Spleen (tissue), 11 donors: ENCODE measurements around the gene L3HYPDH. TPM values are rescaled to one million over a fixed set of nuclear protein-coding genes. Genes with fewer than 3 reads are reported as not detected.

ENCODE experiments used
- DNase-seq: peaks from one replicate; pipeline ENCODE4 v3.0.0-alpha.2; 2020
- H3K27ac ChIP-seq, 8 donors: fragments of 200-600 bp; sonication (generic) in 7 of 8; 1 replicate in 4 of 8; 2 replicates in 4 of 8; pipeline versions ENCODE4 v1.5.0 to v1.8.0; 2016 to 2021; ENCODE audit warnings: inconsistent platforms in 4 of 8, mild to moderate bottlenecking in 4 of 8, moderate library complexity in 1 of 8
- H3K27me3 ChIP-seq, 7 donors: fragments of 200-600 bp; sonication (generic) in 6 of 7; replicated peaks in 1 of 7; 1 replicate in 4 of 7; 2 replicates in 3 of 7; pipeline versions ENCODE4 v1.5.0 to v1.8.0; 2016 to 2021; ENCODE audit warnings: inconsistent platforms in 3 of 7, mild to moderate bottlenecking in 1 of 7
- H3K36me3 ChIP-seq, 6 donors: fragments of 200-600 bp; sonication (generic) in 5 of 6; 1 replicate in 4 of 6; 2 replicates in 2 of 6; pipeline versions ENCODE4 v1.5.0 to v1.8.0; 2016 to 2021; ENCODE audit warnings: inconsistent platforms in 2 of 6
- H3K4me1 ChIP-seq, 6 donors: fragments of 200-600 bp; sonication (generic) in 5 of 6; 1 replicate in 3 of 6; 2 replicates in 3 of 6; pipeline versions ENCODE4 v1.5.0 to v1.8.0; 2016 to 2021; ENCODE audit warnings: inconsistent platforms in 3 of 6
- H3K4me3 ChIP-seq, 8 donors: fragments of 200-600 bp; sonication (generic) in 7 of 8; 1 replicate in 4 of 8; 2 replicates in 4 of 8; pipeline versions ENCODE4 v1.5.0 to v1.8.0; 2016 to 2021; ENCODE audit warnings: inconsistent platforms in 4 of 8, mild to moderate bottlenecking in 4 of 8, moderate library complexity in 2 of 8
- H3K9me3 ChIP-seq, 8 donors: fragments of 200-600 bp; sonication (generic) in 7 of 8; 1 replicate in 4 of 8; 2 replicates in 4 of 8; pipeline versions ENCODE4 v1.5.0 to v1.8.0; 2016 to 2021; ENCODE audit warnings: inconsistent platforms in 4 of 8
- POLR2A ChIP-seq, 3 donors: fragments of 450-650 bp; IDR thresholded peaks; one replicate each; pipeline ENCODE4 v1.5.1; 2017; ENCODE audit warnings: antibody characterized with exemption in 3 of 3, mild to moderate bottlenecking in 1 of 3
- POLR2AphosphoS5 ChIP-seq, 3 donors: sonication (generic); formaldehyde crosslinking; IDR thresholded peaks; one replicate each; pipeline ENCODE4 v1.5.1; 2017; ENCODE audit warnings: antibody characterized with exemption in 3 of 3
- WGBS, 5 donors: extraction: QIAGEN DNeasy Blood & Tissue Kit in 3 of 5; methylation state at CpG; one replicate each; pipeline versions ENCODE4 v1.1.5 to v1.1.7; 2013 to 2018; 5-methylcytosine and 5-hydroxymethylcytosine counted together
- intact Hi-C: fragments of 100-400 bp; cut with DNase I; formaldehyde crosslinking; loops from one replicate; pipeline ENCODE4 v1.15.0; 2023; ENCODE audit warnings: low total_unique reads
- polyA plus RNA-seq, 3 donors: library from polyadenylated mRNA; stranded (reverse); fragments of 200-250 nt; gene quantifications; one replicate each; pipeline ENCODE4 v1.2.1, GENCODE V29; 2013
- total RNA-seq, 7 donors: library from RNA; depleted of rRNA in 3 of 7; stranded (reverse); fragments of >200 nt in 3 of 7; fragmentation: NEBNext Ultra II Directional in 4 of 7; extraction: Animal tissue kit (Norgen Biotek cat#: 25700) in 4 of 7; gene quantifications; one replicate each; pipeline versions ENCODE4 v1.1.0 to v1.2.1, GENCODE V29; 2016 to 2021
- TF ChIP-seq, protein P1 (sequence below), 11 experiments: fragments of 200-600 bp in 7 of 11; fragments of 450-650 bp in 4 of 11; sonication (generic) in 4 of 11; IDR thresholded peaks in 8 of 11; conservative IDR thresholded peaks in 3 of 11; 1 replicate in 7 of 11; 2 replicates in 4 of 11; pipeline versions ENCODE4 v1.4.0 to v1.8.0; 2016 to 2021; ENCODE audit warnings: antibody characterized with exemption in 11 of 11, inconsistent platforms in 4 of 11, mild to moderate bottlenecking in 1 of 11
- donor health status: healthy with polysubstance abuse.
- donor health status: DM: no; HTN: no; CAD: no; lungs with moderate emphysema.
- donor health status: DM: no; HTN: no; CAD: no.
- donor health status: Bipolar disorder and iron deficiency.
- donor health status: healthy.
- donor health status: DM: no; HTN: no; CAD: no.
- donor health status: DM: yes; HTN: yes; CAD: no.

L3HYPDH gene
- total and polyA plus RNA-seq, 10 donors, result 24.8 to 71.8 (median 42.7) TPM

DNA sequence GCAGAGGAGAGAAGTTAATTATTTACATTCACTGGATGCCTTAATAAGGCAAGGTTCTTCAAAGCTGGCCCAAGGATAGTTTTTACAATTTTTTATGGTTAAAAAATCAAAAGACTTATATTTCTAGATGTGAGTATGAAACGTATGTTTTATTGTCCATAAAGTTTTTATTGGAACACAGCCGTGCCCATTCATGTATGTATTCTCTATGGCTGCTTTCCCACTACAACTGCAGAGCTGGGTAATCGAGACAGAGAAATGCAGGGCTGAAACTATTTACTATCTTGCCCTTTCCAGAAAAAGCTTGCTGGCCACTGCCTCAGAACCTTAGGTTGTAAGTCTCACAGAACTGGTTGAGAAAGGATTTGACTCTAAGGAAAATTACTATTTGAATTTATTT lies 16.5 kb upstream of the L3HYPDH start:
- DNase-seq, result no peak
- peaks cover 0 to 99% (median 34%) of the 10 kb centered on the region in 6 donors for H3K36me3 ChIP-seq
- H3K4me1 ChIP-seq, result no peaks in the 10 kb centered on the region
- TF ChIP-seq POLR2AphosphoS5 (IDR thresholded peaks at IDR 0.05), result no peak
- no peak for TF ChIP-seq POLR2A (IDR thresholded peaks at IDR 0.05)
- TF ChIP-seq, protein P1, sequence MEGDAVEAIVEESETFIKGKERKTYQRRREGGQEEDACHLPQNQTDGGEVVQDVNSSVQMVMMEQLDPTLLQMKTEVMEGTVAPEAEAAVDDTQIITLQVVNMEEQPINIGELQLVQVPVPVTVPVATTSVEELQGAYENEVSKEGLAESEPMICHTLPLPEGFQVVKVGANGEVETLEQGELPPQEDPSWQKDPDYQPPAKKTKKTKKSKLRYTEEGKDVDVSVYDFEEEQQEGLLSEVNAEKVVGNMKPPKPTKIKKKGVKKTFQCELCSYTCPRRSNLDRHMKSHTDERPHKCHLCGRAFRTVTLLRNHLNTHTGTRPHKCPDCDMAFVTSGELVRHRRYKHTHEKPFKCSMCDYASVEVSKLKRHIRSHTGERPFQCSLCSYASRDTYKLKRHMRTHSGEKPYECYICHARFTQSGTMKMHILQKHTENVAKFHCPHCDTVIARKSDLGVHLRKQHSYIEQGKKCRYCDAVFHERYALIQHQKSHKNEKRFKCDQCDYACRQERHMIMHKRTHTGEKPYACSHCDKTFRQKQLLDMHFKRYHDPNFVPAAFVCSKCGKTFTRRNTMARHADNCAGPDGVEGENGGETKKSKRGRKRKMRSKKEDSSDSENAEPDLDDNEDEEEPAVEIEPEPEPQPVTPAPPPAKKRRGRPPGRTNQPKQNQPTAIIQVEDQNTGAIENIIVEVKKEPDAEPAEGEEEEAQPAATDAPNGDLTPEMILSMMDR (IDR thresholded peaks at IDR 0.05 in 8 of 11, conservative IDR thresholded peaks at IDR 0.05 in 3 of 11), result no peak
- H3K4me3 ChIP-seq, result no peak overlapping the region
- H3K27ac ChIP-seq, result no peak overlapping the region
- no peaks in the 10 kb centered on the region for H3K9me3 ChIP-seq
- no peaks in the 10 kb centered on the region for H3K27me3 ChIP-seq
- intact Hi-C loops, result no loop called here
- 92 to 98% (median 95%) methylated on average over 3 of the region's 3 CpGs for WGBS, 5 donors

- intact Hi-C loops, result no loop called here
- Histone ChIP-seq H3K9me3 (no peaks in the 10 kb centered on the region), H3K27me3 (no peaks in the 10 kb centered on the region), H3K4me3 (no peak overlapping the region), H3K27ac (no peak overlapping the region), H3K36me3 (peaks cover 0 to 100% (median 50%) of the 10 kb centered on the region in 6 donors), H3K4me1 (peaks cover 0 to 44% (median 16%) of the 10 kb centered on the region in 6 donors)
- no peak for DNase-seq
- no peak for TF ChIP-seq POLR2AphosphoS5 (IDR thresholded peaks at IDR 0.05)
- 85 to 94% (median 88%) methylated on average over 1 of the region's 1 CpG for WGBS, 5 donors
Measured at GRCh38 chr14:59492384-59492783, 8.2 kb upstream of the L3HYPDH start.

- peaks cover 0 to 91% (median 43%) of the 10 kb centered on the region in 6 donors for H3K36me3 ChIP-seq
- TF ChIP-seq POLR2AphosphoS5 (IDR thresholded peaks at IDR 0.05), result no peak
- TF ChIP-seq POLR2A (IDR thresholded peaks at IDR 0.05), result no peak
- TF ChIP-seq, protein P1 (IDR thresholded peaks at IDR 0.05 in 8 of 11, conservative IDR thresholded peaks at IDR 0.05 in 3 of 11), result no peak
- no peak overlapping the region for H3K4me3 ChIP-seq
- H3K9me3 ChIP-seq, result no peaks in the 10 kb centered on the region
- WGBS, 5 donors, result 64 to 94% (median 82%) methylated on average over 3 of the region's 3 CpGs
- H3K27me3 ChIP-seq, result no peaks in the 10 kb centered on the region
- H3K27ac ChIP-seq, result no peak overlapping the region
- intact Hi-C loops, result no loop called here
- H3K4me1 ChIP-seq, result peaks cover 11 to 60% (median 31%) of the 10 kb centered on the region in 6 donors
- no peak for DNase-seq
Measured at GRCh38 chr14:59490756-59491155, 6.5 kb upstream of the L3HYPDH start.

- H3K36me3 ChIP-seq, result peaks cover 0 to 30% (median 16%) of the 10 kb centered on the region in 6 donors
- no peak for DNase-seq
- H3K4me1 ChIP-seq, result peaks cover 36 to 89% (median 71%) of the 10 kb centered on the region in 6 donors
- intact Hi-C loops, result loop anchor here (10.0 kb wide), 1 partner anchor 610 kb away; the partner anchor contains the start of gene PCNX4
- WGBS, 5 donors, result 0 to 1% (median 0%) methylated on average over 32 of the region's 32 CpGs
- H3K9me3 ChIP-seq, result no peaks in the 10 kb centered on the region
- peak overlapping the region; percentile 74 to 98 (median 90) for H3K4me3 ChIP-seq
- H3K27ac ChIP-seq, result peak overlapping the region; percentile 88 to 97 (median 94)
- TF ChIP-seq POLR2AphosphoS5 (IDR thresholded peaks at IDR 0.05) (no peak), POLR2A (IDR thresholded peaks at IDR 0.05) (no peak)
- TF ChIP-seq, protein P1 (IDR thresholded peaks at IDR 0.05 in 8 of 11, conservative IDR thresholded peaks at IDR 0.05 in 3 of 11), result no peak
- H3K27me3 ChIP-seq, result no peaks in the 10 kb centered on the region
Measured at GRCh38 chr14:59484639-59485175, 499 bp upstream of the L3HYPDH start.
